Esophagus squamous epithelium (tissue), 4 donors: Measurements from ENCODE around the gene ZNF595.
"Not testable (repeated sequence)": the region's sequence is repeated elsewhere in the genome, so short reads cannot be mapped to it uniquely, and the experiment has no call there.

Source experiments
- CTCF ChIP-seq, 6 experiments: fragments of 450-650 bp in 4 of 6; fragments of 200-600 bp in 2 of 6; sonication (generic) in 2 of 6; IDR thresholded peaks; one replicate each; pipeline ENCODE4 v1.5.1; 2016 to 2019; ENCODE audit warnings: antibody characterized with exemption in 6 of 6, mild to moderate bottlenecking in 4 of 6, moderate library complexity in 4 of 6
- POLR2A ChIP-seq, 4 donors: fragments of 450-650 bp; IDR thresholded peaks; one replicate each; pipeline ENCODE4 v1.6.1; 2017; ENCODE audit warnings: antibody characterized with exemption in 4 of 4, mild to moderate bottlenecking in 4 of 4, moderate library complexity in 3 of 4

DNA sequence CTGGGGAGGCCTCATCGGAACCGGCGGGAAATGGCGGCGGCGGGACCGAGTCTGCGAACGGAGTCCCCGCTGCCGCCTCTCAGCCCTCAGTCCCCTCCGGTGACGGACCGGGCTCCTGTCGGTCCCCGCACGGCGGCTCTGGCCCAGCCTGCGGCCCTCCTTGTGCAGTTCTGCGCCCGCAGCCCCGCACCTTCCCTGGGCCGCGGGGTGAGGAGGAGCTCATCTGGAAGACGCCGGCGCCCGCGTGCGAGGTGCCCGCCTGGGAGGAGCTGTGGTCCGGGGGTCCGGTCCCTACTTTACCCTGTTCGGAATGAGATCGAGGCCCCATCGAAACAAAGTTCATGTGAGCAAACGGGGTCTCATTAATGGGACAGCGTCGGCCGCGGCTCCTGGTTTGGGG is 400 bp downstream of the ZNF595 start:
- TF ChIP-seq CTCF, POLR2A (IDR thresholded peaks at IDR 0.05): not testable (repeated sequence)
